EL (cell line): ENCODE measurements around the gene IGFL3.
"Not testable (repeated sequence)": the region's sequence is repeated elsewhere in the genome, so short reads cannot be mapped to it uniquely, and the experiment has no call there.

ENCODE experiments used
- DNase-seq: peaks from one replicate; pipeline ENCODE4 v3.0.0-alpha.2; 2016

Gene IGFL3

DNA sequence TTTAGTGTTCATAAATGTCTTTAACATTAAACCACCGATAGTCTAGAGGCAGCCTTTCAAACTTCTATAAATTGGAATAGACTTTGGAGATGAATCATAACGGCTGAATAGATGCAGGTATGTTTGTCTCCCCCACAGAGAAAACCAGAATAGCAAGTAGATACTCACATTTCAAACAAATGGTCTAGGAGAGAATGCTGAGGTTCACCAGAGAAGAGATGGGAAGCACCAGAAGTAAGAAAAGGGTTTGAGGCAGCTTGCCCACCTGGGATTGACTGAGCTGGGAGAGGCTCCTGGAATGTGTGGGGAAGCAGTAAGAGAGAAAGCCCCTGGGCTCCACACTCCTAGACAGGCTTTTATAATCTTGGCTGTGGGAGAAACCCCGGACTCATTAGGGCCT is 6.4 kb downstream of the IGFL3 start:
- no peak for DNase-seq

DNA sequence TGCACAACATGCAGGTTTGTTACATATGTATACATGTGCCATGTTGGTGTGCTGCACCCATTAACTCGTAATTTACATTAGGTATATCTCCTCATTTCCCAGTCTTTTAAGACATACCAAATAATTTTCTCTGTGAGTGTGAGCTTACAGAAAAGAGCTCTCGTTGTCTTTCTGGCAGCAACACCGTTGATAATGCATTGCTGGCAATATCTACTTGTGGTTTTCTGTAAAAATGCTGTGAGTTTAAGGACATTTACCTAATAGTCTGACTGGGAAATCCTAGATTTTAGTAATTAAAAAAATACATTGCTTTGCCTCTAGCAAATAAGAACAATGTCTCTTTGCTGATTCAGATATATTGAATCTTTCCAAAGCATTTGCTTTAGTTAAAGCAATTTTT is 8.4 kb downstream of the IGFL3 start:
- no peak for DNase-seq

GRCh38 chr19:46115396-46116106 is 8.9 kb downstream of the IGFL3 start:
- peak; percentile 73 for DNase-seq

- DNase-seq = no peak
Measured at GRCh38 chr19:46113726-46114125, 10.8 kb downstream of the IGFL3 start.

DNA sequence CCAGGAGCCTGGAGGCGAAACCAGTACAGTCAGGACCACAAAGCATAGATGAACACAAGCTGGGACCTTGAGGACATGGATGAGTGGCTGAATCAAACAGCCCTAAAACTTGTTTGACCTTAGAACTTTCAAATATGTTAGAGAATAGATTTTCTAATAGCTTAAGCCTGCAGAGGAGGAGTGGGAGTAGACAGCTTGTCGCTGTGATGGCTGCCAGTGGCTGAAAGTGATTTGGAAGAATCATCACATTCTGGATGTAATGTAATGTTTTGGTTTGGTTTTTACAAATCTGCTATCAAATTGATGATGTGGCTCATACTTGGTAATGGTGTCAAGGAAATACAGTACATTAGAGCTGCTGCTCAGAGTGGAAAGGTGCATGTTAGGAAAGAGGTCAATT is 12.0 kb downstream of the IGFL3 start:
- no peak for DNase-seq

DNA sequence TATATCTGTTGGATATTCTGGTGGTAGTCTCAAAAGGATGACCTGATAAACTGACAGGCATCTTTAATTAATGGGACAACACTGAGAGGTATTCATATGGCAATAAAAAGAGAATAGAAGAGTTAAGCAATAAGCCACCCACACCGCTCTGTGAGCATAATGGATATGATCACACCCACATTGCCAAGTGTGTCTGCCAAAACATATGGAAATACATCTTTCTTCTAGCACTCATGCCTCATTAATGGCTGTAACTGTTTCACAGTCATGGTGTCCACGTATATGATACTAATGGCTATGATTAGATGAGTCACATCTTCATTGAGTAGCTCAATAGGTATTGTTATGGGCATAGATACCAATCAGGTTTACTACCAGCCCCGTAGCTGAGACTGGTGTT is 13.1 kb downstream of the IGFL3 start:
- no peak for DNase-seq

GRCh38 chr19:46109876-46110275 is 14.6 kb downstream of the IGFL3 start:
- no peak for DNase-seq

GRCh38 chr19:46107371-46107770 is 17.1 kb downstream of the IGFL3 start:
- no peak for DNase-seq

- DNase-seq = not testable (repeated sequence)
Measured at GRCh38 chr19:46102333-46102732, 22.2 kb downstream of the IGFL3 start.

DNA sequence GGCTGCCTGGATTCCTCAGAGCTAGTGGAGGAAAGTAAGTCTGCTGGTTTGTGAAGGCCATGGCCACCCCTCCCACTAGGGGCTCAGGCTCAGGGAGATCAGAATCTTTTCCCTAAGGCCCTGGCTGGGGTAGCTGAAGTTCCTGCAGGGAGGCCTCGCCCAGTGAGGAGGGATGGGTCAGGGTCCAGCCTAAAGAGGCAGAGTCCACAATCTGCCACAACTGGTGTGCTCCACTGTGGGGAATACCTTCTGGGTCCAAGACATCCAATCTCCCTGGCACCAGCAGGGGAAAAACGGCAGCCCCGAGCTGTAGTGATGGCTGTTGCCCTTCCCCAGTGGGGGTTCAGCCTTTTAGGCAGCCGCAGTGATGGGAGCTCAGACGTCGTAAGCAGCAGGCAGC is 23.2 kb downstream of the IGFL3 start:
- DNase-seq = no peak

GRCh38 chr19:46100344-46100743 is 24.1 kb downstream of the IGFL3 start:
- DNase-seq = no peak

DNA sequence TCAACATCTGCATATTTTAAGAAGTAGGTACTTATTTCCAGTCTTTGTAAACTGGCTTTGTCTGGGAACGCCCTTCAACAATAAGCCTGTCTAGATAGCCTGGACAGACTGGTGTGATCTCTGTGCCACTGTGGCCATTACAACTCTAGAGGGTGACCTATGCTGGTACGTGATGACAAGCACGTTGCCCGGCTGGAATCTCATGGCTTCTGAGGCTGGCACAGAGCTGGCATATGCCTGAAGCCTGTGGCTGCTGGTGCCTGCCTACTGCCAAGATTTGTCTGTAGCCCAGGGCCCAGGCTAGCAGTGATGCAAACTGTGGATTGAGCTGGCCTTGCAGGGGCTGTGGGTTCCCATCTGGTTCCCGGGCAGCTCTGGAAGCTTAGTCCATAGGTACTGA is 34.0 kb downstream of the IGFL3 start:
- no peak for DNase-seq

GRCh38 chr19:46089432-46089831 is 35.1 kb downstream of the IGFL3 start:
- DNase-seq = no peak

DNA sequence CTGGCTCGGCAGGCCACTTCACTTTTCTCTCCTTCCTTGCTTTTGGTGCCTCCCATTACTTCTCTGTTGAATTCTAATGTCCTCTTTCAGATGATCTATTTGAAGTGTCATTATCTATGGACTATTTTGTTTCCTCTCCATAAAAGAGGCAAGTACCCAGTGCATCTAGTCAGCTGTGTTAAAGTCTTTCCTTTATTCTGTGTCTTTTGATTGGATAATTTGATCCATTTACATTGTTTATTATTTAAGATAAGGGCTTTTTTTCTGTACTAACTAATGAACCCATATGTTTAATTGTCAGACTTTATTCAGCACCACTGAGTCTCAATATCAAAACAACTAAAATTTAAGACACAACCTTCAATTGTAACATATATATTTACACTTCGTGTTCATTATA is 36.4 kb downstream of the IGFL3 start:
- no peak for DNase-seq

GRCh38 chr19:46085888-46086287 is 38.6 kb downstream of the IGFL3 start:
- DNase-seq = no peak

DNA sequence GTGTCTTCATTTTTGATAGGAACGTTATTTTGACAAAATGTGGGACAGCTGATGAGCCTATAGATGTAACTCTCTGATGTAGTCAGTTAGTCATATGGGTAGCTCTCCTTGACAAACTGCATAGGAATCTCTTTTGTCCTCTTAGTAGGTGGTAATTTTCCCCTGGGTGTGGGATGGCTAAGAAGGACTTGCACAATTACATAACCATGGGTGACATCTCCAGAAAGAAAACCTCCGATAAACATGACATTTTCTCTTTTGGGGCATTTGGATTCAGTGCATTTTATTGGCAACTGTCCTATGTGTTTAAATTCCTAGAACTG is 41.8 kb downstream of the IGFL3 start:
- DNase-seq = peak; percentile 19

DNA sequence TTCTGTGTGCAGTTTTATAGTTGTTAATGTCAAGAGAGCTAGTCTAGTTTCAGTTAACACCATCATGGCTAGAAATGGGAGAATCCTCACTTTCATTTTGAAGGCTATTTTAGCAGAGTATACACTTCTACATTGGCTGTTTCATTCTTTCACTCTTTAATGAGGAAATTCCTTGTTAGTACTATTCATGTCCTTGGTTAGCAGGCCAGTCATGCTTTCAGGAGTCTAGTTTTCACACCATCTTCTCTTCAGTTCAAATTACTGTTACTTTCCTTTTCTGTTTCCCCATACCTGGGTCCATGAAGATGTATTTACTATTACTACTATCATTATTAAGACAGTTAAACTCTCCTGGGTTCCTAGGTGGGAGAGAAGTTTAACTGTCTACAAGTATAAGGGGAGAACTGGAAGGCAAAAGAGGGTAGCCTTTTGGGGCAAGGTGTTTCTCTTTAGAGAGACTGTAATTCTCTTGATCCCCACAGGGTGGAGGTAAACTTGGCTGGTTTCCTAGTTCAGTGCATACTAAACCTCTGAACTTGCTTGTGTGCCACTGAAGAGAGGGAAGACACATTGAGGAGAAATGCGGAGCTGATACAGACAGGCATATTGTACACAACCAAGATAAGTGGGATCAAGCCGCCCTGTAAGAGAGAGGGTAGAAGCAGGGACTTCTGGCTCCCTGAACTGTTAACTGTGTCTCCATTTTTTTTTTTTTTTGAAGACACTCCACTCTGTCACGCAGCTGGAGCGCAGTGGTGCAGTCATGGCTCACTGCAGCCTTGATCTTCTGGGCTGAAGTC is 42.4 kb downstream of the IGFL3 start:
- peak; percentile 62 for DNase-seq

GRCh38 chr19:46080561-46080960 is 43.9 kb downstream of the IGFL3 start:
- DNase-seq = peak; percentile 74

DNA sequence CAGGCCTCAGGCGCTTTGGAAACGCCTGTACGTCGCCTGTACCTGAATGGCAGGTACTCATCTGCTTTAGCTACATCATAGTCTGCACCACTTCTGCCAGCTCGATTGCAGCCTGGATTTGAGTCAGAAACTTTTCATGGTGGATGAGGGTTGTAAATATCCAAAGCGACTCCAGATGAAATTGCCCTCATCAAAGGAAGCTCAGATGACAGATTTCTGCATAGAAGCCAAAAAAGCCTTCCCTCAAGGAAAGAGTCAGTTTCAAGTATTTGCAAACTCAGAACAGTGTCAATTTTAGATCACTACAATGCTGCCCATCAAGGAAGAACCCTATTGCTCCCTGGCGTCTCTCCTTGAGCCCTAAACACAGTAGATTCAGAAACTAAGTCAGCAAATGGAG is 44.9 kb downstream of the IGFL3 start:
- no peak for DNase-seq

DNA sequence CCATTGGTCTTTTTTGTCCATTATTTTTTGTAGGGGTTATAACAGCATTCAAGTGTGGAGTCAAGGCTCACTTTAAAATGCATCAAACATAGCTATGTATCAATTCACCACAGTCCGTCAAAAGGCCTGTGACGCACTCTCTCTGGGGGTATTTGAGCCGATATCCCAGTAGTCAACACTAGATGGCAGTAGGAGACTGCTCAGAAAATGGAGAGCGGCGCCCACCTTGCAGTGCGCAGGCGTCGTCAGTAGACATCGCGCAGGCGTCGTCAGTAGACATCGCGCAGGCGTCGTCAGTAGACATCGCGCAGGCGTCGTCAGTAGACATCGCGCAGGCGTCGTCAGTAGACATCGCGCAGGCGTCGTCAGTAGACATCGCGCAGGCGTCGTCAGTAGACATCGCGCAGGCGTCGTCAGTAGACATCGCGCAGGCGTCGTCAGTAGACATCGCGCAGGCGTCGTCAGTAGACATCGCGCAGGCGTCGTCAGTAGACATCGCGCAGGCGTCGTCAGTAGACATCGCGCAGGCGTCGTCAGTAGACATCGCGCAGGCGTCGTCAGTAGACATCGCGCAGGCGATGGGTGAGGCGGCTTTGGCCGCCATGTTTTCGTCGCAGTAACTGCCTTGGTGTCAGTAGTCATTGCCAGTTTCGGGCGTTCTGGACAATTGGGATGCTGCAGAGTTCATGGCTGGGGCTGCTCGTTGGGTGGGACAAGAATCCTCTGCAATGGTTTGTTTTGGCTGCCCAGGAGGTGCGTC is 45.7 kb downstream of the IGFL3 start:
- peak; percentile 59 for DNase-seq

DNA sequence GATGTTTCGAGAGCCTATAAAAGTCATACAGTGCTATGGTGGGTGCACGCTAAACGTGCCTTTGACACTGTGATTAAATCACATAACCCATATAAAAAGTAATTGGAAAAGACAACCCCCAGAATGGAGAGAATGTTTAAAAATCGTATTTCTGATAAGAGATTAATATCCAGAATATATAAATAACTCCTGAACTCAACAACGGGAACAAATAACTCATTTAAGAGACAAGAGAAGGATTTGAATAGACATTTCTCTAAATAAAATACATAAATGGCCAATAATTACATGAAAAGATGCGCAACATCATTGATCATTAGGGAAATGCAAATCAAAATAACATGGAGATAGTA is 46.7 kb downstream of the IGFL3 start:
- no peak for DNase-seq

GRCh38 chr19:46076951-46077814 is 47.3 kb downstream of the IGFL3 start:
- DNase-seq = peak; percentile 82
